HEK293T (cell line): ENCODE results near the gene CADPS.

Experiments used
- BHLHE40 ChIP-seq: fragments of 450-650 bp; IDR thresholded peaks from 2 replicates; pipeline ENCODE4 v1.6.1; 2016; ENCODE audit warnings: mild to moderate bottlenecking, moderate library complexity, borderline replicate concordance
- FOXA1 ChIP-seq: fragments of 450-650 bp; IDR thresholded peaks from 2 replicates; pipeline ENCODE4 v1.6.1; 2016; ENCODE audit warnings: mild to moderate bottlenecking
- FOXK2 ChIP-seq: fragments of 450-650 bp; IDR thresholded peaks from 2 replicates; pipeline ENCODE4 v1.6.1; 2016; ENCODE audit warnings: mild to moderate bottlenecking
- FOXM1 ChIP-seq: fragments of 450-650 bp; IDR thresholded peaks from 2 replicates; pipeline ENCODE4 v1.6.1; 2017; ENCODE audit warnings: mild to moderate bottlenecking, borderline replicate concordance
- NFRKB ChIP-seq: fragments of 450-650 bp; IDR thresholded peaks from 2 replicates; pipeline ENCODE4 v1.6.1; 2016; ENCODE audit warnings: mild to moderate bottlenecking, moderate library complexity
- SP1 ChIP-seq: fragments of 450-650 bp; IDR thresholded peaks from 2 replicates; pipeline ENCODE4 v1.6.1; 2017
- SUZ12 ChIP-seq: fragments of 450-650 bp; IDR thresholded peaks from 2 replicates; pipeline ENCODE4 v1.6.1; 2016; ENCODE audit warnings: mild to moderate bottlenecking
- TARDBP ChIP-seq: fragments of 450-650 bp; IDR thresholded peaks from 2 replicates; pipeline ENCODE4 v1.6.1; 2016
- TF ChIP-seq, protein P1 (sequence below): fragments of 450-650 bp; IDR thresholded peaks from 2 replicates; pipeline ENCODE4 v1.6.1; 2016

DNA sequence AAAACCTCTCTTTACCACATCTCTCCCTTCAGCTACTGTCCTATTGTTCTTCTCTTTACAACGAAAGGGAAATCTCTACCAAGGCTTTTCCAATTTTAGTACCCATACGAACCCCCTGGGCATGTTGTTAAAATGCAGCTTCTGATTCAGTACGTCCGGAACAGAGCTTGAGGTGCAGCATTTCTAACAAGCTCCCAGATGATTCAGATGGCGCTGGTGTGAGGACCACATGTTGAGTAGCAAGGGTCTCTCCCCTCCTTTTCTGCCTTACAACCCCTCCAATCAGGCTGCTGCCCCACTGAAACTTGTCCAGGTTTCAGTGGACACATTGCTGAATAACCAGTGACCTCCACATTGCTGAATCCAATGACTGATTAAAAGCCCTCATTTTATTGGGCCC is 324.8 kb downstream of the CADPS start:
- TF ChIP-seq SP1, result no peak
- no peak for TF ChIP-seq FOXK2
- TF ChIP-seq, protein P1, sequence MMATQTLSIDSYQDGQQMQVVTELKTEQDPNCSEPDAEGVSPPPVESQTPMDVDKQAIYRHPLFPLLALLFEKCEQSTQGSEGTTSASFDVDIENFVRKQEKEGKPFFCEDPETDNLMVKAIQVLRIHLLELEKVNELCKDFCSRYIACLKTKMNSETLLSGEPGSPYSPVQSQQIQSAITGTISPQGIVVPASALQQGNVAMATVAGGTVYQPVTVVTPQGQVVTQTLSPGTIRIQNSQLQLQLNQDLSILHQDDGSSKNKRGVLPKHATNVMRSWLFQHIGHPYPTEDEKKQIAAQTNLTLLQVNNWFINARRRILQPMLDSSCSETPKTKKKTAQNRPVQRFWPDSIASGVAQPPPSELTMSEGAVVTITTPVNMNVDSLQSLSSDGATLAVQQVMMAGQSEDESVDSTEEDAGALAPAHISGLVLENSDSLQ, result no peak
- no peak for TF ChIP-seq NFRKB
- no peak for TF ChIP-seq BHLHE40
- no peak for TF ChIP-seq TARDBP
- TF ChIP-seq SUZ12, result no peak
- no peak for TF ChIP-seq FOXM1
- TF ChIP-seq FOXA1, result no peak
